WTC11 (cell line): ENCODE results near the gene TJAP1. TPM values are rescaled to one million over a fixed set of nuclear protein-coding genes. Genes with fewer than 3 reads are reported as not detected.

ENCODE experiments used
- ATAC-seq: fragments of 200-7000 bp; cut with Tn5 transposase; 2 replicates; pipeline ENCODE4 v1.10.0; 2021; ENCODE audit warnings: mild to moderate bottlenecking, moderate library complexity
- CTCF ChIA-PET: fragments of 300-600 bp; sonication (Branson Sonifier 250); formaldehyde crosslinking; loops from one replicate; lab custom pipeline; 2021; ENCODE audit warnings: antibody characterized with exemption; lab: Charles Lee
- POLR2A ChIA-PET: fragments of 350-600 bp; sonication (Branson Sonifier 250); formaldehyde crosslinking; loops from one replicate; lab custom pipeline; 2021; ENCODE audit warnings: antibody characterized with exemption; lab: Charles Lee
- DNase-seq: peaks from one replicate; pipeline ENCODE4 v3.0.0; 2021; ENCODE audit warnings: low spot score
- H3K27ac Mint-ChIP-seq: 2 replicates; pipeline ENCODE4 v1.8.0; 2021; ENCODE audit warnings: mixed read lengths
- H3K27me3 Mint-ChIP-seq: 2 replicates; pipeline ENCODE4 v1.8.0; 2021; ENCODE audit warnings: low read depth, mild to moderate bottlenecking, moderate library complexity, mixed read lengths
- H3K36me3 Mint-ChIP-seq: 2 replicates; pipeline ENCODE4 v1.8.0; 2021; ENCODE audit warnings: mixed read lengths
- H3K4me1 Mint-ChIP-seq: 2 replicates; pipeline ENCODE4 v1.8.0; 2022; ENCODE audit warnings: mixed read lengths
- H3K4me3 Mint-ChIP-seq: 2 replicates; pipeline ENCODE4 v1.8.0; 2021; ENCODE audit warnings: mild to moderate bottlenecking, moderate library complexity, mixed read lengths
- H3K9me3 Mint-ChIP-seq: 2 replicates; pipeline ENCODE4 v1.8.0; 2021; ENCODE audit warnings: mixed read lengths
- ATF6 ChIP-seq: sonication (generic); formaldehyde crosslinking; IDR thresholded peaks from 2 replicates; pipeline ENCODE4 v1.8.1; 2023; ENCODE audit warnings: mild to moderate bottlenecking, missing genetic modification reagents
- CBFB ChIP-seq: sonication (generic); formaldehyde crosslinking; IDR thresholded peaks from 2 replicates; pipeline ENCODE4 v1.8.1; 2022; ENCODE audit warnings: mild to moderate bottlenecking, low read depth, missing genetic modification reagents
- ERG ChIP-seq: fragments of 250-450 bp; sonication (Bioruptor Pico); IDR thresholded peaks from 2 replicates; pipeline ENCODE4 v1.8.0; 2021; ENCODE audit warnings: mild to moderate bottlenecking
- ETV6 ChIP-seq: sonication (generic); formaldehyde crosslinking; IDR thresholded peaks from 2 replicates; pipeline ENCODE4 v1.8.1; 2022; ENCODE audit warnings: mild to moderate bottlenecking, missing genetic modification reagents
- FOXP4 ChIP-seq: sonication (generic); formaldehyde crosslinking; IDR thresholded peaks from 2 replicates; pipeline ENCODE4 v1.8.0; 2022; ENCODE audit warnings: mild to moderate bottlenecking, missing genetic modification reagents
- GABPB1 ChIP-seq: sonication (generic); formaldehyde crosslinking; IDR thresholded peaks from 2 replicates; pipeline ENCODE4 v1.8.1; 2023; ENCODE audit warnings: mild to moderate bottlenecking, missing genetic modification reagents
- JUN ChIP-seq: sonication (generic); formaldehyde crosslinking; IDR thresholded peaks from 2 replicates; pipeline ENCODE4 v1.8.0; 2023; ENCODE audit warnings: mild to moderate bottlenecking, missing genetic modification reagents
- NFE2L1 ChIP-seq: sonication (generic); formaldehyde crosslinking; IDR thresholded peaks from 2 replicates; pipeline ENCODE4 v1.8.1; 2023; ENCODE audit warnings: missing genetic modification reagents
- NFYB ChIP-seq: sonication (generic); formaldehyde crosslinking; conservative IDR thresholded peaks from 2 replicates; pipeline ENCODE4 v1.8.0; 2022; ENCODE audit warnings: low read depth, missing genetic modification reagents
- NR2C2 ChIP-seq: sonication (generic); formaldehyde crosslinking; IDR thresholded peaks from 2 replicates; pipeline ENCODE4 v1.8.0; 2022; ENCODE audit warnings: mild to moderate bottlenecking, missing genetic modification reagents
- SP1 ChIP-seq: sonication (generic); formaldehyde crosslinking; conservative IDR thresholded peaks from 2 replicates; pipeline ENCODE4 v1.8.1; 2022; ENCODE audit warnings: missing genetic modification reagents
- ZBTB21 ChIP-seq: sonication (generic); formaldehyde crosslinking; IDR thresholded peaks from 2 replicates; pipeline ENCODE4 v1.8.1; 2023; ENCODE audit warnings: mild to moderate bottlenecking, missing genetic modification reagents, borderline replicate concordance
- ZNF138 ChIP-seq: sonication (generic); formaldehyde crosslinking; conservative IDR thresholded peaks from 2 replicates; pipeline ENCODE4 v1.8.1; 2022; ENCODE audit warnings: mild to moderate bottlenecking, moderate library complexity, missing genetic modification reagents
- ZNF263 ChIP-seq: sonication (generic); formaldehyde crosslinking; IDR thresholded peaks from 2 replicates; pipeline ENCODE4 v1.8.1; 2022; ENCODE audit warnings: low read depth, mild to moderate bottlenecking, moderate library complexity, missing genetic modification reagents
- ZNF317 ChIP-seq: sonication (generic); formaldehyde crosslinking; IDR thresholded peaks from 2 replicates; pipeline ENCODE4 v1.8.1; 2023; ENCODE audit warnings: low read depth, mild to moderate bottlenecking, moderate library complexity, missing genetic modification reagents, borderline replicate concordance
- ZNF416 ChIP-seq: fragments of 250-450 bp; sonication (Bioruptor Pico); IDR thresholded peaks from 2 replicates; pipeline ENCODE4 v1.9.0; 2021; ENCODE audit warnings: mild to moderate bottlenecking, inconsistent platforms
- ZNF425 ChIP-seq: fragments of 250-450 bp; sonication (Bioruptor Pico); conservative IDR thresholded peaks from 2 replicates; pipeline ENCODE4 v1.9.0; 2021; ENCODE audit warnings: mild to moderate bottlenecking
- ZNF532 ChIP-seq: fragments of 250-450 bp; sonication (Bioruptor Pico); IDR thresholded peaks from 2 replicates; pipeline ENCODE4 v1.9.0; 2021; ENCODE audit warnings: mild to moderate bottlenecking, borderline replicate concordance
- total RNA-seq: library from RNA; stranded (reverse); gene quantifications from 3 replicates; pipeline ENCODE4 v1.2.3, GENCODE V29; 2021

Gene TJAP1
- total RNA-seq, 1 experiment from 2014 or later = 40.4 TPM

- POLR2A ChIA-PET = no interaction called here
- Mint-ChIP-seq H3K9me3 (no peaks in the 10 kb centered on the region), H3K4me1 (peaks cover 28% of the 10 kb centered on the region), H3K4me3 (no peak overlapping the region), H3K27ac (no peak overlapping the region; the same call in 1 of the 2 replicates), H3K36me3 (peaks cover 43% of the 10 kb centered on the region), H3K27me3 (no peaks in the 10 kb centered on the region)
- ATAC-seq = no peak
- CTCF ChIA-PET = interaction anchor here (1.3 kb wide), 1 partner anchor 93 kb away, joined by 3 read pairs; no protein-coding TSS in a partner anchor
- TF ChIP-seq SP1 (CRISPR knock-in tag) (no peak), ETV6 (no peak), CBFB (CRISPR knock-in tag) (no peak), GABPB1 (CRISPR knock-in tag) (no peak), NFE2L1 (no peak), ERG (CRISPR knock-in tag) (no peak), ZNF532 (CRISPR knock-in tag) (no peak), ZNF263 (no peak)
- no peak for DNase-seq
Observed at GRCh38 chr6:43515808-43516207, 38.4 kb downstream of the TJAP1 start.

- Mint-ChIP-seq H3K27me3 (no peaks in the 10 kb centered on the region), H3K36me3 (peaks cover 43% of the 10 kb centered on the region), H3K27ac (no peak overlapping the region), H3K9me3 (no peaks in the 10 kb centered on the region), H3K4me1 (peaks cover 26% of the 10 kb centered on the region), H3K4me3 (no peak overlapping the region)
- ChIA-PET CTCF (interaction anchor here (1.0 to 1.7 kb wide), 3 partner anchors 8 to 92 kb away, joined by 3 to 9 read pairs (median 3); no protein-coding TSS in a partner anchor), POLR2A (no interaction called here)
- no peak for ATAC-seq
- no peak for DNase-seq
- no peak for TF ChIP-seq NR2C2 (CRISPR knock-in tag)
- no peak for TF ChIP-seq ETV6
- TF ChIP-seq ZBTB21 (CRISPR knock-in tag) = no peak
- no peak for TF ChIP-seq ZNF317 (CRISPR knock-in tag)
- no peak for TF ChIP-seq FOXP4 (CRISPR knock-in tag)
- no peak for TF ChIP-seq ZNF425 (CRISPR knock-in tag)
- TF ChIP-seq ZNF532 (CRISPR knock-in tag) = no peak
- TF ChIP-seq JUN (CRISPR knock-in tag) = no peak
- no peak for TF ChIP-seq ZNF263
- no peak for TF ChIP-seq ATF6 (CRISPR knock-in tag)
- TF ChIP-seq NFYB (CRISPR knock-in tag) = no peak
- no peak for TF ChIP-seq ZNF416 (CRISPR knock-in tag)
- TF ChIP-seq ZNF138 = no peak
Observed at GRCh38 chr6:43516367-43516696, 39.0 kb downstream of the TJAP1 start.
